Fibroblast of lung (primary cell): ENCODE measurements around the gene GGCX.

Experiments
- EZH2 ChIP-seq: IDR thresholded peaks from 2 replicates; pipeline ENCODE4 v1.5.1; 2012; ENCODE audit warnings: low read length, control low read depth, mild to moderate bottlenecking; ENCODE audit errors: missing control alignments
- TF ChIP-seq, protein P1 (sequence below), 2 donors: IDR thresholded peaks in 1 of 2; conservative IDR thresholded peaks in 1 of 2; 1 replicate in 1 of 2; 2 replicates in 1 of 2; pipeline ENCODE4 v1.5.1; 2011 to 2012; ENCODE audit warnings: low read length in 2 of 2, control low read depth in 1 of 2, inconsistent platforms in 1 of 2, low read depth in 1 of 2, mild to moderate bottlenecking in 1 of 2

DNA sequence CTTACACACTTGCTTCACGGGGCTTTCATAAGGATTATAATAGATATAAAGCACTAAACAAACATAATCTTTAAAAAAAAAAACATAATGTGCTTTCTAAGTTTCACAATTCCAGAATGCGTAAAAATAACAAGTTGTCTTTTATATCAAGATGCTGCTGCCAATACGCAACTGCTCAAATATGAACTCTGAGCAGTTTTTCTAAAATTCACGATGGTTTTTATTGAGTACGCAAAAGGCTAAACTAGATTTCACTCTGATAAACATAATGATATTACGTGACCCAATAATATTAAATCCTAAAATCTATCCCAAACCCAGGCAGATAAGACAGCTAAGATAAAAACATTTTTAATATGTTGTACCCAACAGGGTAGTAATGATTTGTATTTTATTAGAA, 47.0 kb downstream of the GGCX start:
- TF ChIP-seq, protein P1, sequence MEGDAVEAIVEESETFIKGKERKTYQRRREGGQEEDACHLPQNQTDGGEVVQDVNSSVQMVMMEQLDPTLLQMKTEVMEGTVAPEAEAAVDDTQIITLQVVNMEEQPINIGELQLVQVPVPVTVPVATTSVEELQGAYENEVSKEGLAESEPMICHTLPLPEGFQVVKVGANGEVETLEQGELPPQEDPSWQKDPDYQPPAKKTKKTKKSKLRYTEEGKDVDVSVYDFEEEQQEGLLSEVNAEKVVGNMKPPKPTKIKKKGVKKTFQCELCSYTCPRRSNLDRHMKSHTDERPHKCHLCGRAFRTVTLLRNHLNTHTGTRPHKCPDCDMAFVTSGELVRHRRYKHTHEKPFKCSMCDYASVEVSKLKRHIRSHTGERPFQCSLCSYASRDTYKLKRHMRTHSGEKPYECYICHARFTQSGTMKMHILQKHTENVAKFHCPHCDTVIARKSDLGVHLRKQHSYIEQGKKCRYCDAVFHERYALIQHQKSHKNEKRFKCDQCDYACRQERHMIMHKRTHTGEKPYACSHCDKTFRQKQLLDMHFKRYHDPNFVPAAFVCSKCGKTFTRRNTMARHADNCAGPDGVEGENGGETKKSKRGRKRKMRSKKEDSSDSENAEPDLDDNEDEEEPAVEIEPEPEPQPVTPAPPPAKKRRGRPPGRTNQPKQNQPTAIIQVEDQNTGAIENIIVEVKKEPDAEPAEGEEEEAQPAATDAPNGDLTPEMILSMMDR (conservative IDR thresholded peaks at IDR 0.05 in 1 of 2, IDR thresholded peaks at IDR 0.05 in 1 of 2; ENCODE audit: low read depth in 1 of 2, low read length in 2 of 2): no peak
- no peak for TF ChIP-seq EZH2
